ENCODE results near the gene BCAP29. TPM values are rescaled to one million over a fixed set of nuclear protein-coding genes. Genes with fewer than 3 reads are reported as not detected.

Gene BCAP29
- total and polyA plus RNA-seq, 9 of the 15 experiments (the other 6 are each of a cell fraction or from before 2014, with no cell fraction given), result 63.4 to 137 (median 79.7) TPM

DNA sequence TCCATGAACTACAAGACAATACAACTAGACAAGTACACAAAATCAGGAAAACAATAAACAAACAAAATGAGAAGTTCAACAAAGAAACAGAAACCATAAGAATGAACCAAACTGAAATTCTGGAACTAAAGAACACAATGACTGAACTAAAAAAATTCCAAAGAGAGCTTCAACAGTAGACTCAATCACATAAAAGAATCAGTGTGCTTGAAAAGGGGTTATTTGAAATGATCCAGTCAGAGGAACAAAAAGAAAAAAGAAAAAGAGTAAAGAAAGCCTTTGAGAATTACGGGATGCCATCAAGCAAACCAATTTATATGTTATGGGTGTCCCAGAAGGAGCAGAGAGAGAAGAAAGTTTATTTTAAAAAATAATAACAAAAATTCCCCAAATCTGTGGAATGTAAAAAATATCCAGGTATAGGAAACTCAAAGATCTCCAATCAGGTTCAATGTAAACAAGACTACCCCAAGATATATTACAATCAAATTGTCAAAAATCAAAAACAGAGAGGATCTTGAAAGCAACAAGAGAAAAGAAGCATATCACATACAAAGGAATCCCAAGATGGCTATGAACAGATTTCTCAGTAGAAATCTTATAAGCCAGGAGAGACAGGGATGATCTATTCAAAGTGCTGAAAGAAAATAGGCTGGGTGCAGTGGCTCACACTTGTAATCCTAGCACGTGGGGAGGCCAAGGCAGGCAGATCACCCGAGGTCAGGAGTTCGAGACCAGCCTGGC lies 35.0 kb upstream of the BCAP29 start (continued):
- TF ChIP-seq NR2C2 (CRISPR knock-in tag; IDR thresholded peaks at IDR 0.05) (no peak), NR2C2 (tag; IDR thresholded peaks at IDR 0.05) (no peak), CEBPB (tag; IDR thresholded peaks at IDR 0.05) (no peak), NFXL1 (CRISPR knock-in tag; IDR thresholded peaks at IDR 0.05) (no peak), CC2D1A (IDR thresholded peaks at IDR 0.05) (no peak), ZFP1 (CRISPR knock-in tag; IDR thresholded peaks at IDR 0.05) (no peak), MED1 (CRISPR knock-in tag; IDR thresholded peaks at IDR 0.05; ENCODE audit: borderline replicate concordance) (no peak), CBX3 (IDR thresholded peaks at IDR 0.05; ENCODE audit: borderline replicate concordance in 1 of 2, low read length in 2 of 2) (peak in 1 of 2 experiments; percentile 77; a peak in 1 of 3 replicates), ZNF354B (CRISPR knock-in tag; IDR thresholded peaks at IDR 0.05) (no peak), ZNF764 (CRISPR knock-in tag; IDR thresholded peaks at IDR 0.05; ENCODE audit: low read depth) (no peak), CBFA2T3 (IDR thresholded peaks at IDR 0.05) (no peak), ZNF445 (CRISPR knock-in tag; IDR thresholded peaks at IDR 0.05; ENCODE audit: low read depth) (peak; percentile 75; the same call in 1 of the 2 replicates), EWSR1 (IDR thresholded peaks at IDR 0.05; ENCODE audit: borderline replicate concordance, low read depth, partially characterized antibody) (no peak), TRIM24 (IDR thresholded peaks at IDR 0.05) (no peak), TEAD1 (CRISPR knock-in tag; IDR thresholded peaks at IDR 0.05) (no peak), ZFP30 (CRISPR knock-in tag; IDR thresholded peaks at IDR 0.05; ENCODE audit: borderline replicate concordance) (0 out of 2 replicates have a peak, but pooled peaks have one; percentile 28)
- TF ChIP-seq, protein P1, sequence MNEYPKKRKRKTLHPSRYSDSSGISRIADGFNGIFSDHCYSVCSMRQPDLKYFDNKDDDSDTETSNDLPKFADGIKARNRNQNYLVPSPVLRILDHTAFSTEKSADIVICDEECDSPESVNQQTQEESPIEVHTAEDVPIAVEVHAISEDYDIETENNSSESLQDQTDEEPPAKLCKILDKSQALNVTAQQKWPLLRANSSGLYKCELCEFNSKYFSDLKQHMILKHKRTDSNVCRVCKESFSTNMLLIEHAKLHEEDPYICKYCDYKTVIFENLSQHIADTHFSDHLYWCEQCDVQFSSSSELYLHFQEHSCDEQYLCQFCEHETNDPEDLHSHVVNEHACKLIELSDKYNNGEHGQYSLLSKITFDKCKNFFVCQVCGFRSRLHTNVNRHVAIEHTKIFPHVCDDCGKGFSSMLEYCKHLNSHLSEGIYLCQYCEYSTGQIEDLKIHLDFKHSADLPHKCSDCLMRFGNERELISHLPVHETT (CRISPR knock-in tag; conservative IDR thresholded peaks at IDR 0.05 in 1 of 2, IDR thresholded peaks at IDR 0.05 in 1 of 2), result no peak
- TF ChIP-seq, protein P2, sequence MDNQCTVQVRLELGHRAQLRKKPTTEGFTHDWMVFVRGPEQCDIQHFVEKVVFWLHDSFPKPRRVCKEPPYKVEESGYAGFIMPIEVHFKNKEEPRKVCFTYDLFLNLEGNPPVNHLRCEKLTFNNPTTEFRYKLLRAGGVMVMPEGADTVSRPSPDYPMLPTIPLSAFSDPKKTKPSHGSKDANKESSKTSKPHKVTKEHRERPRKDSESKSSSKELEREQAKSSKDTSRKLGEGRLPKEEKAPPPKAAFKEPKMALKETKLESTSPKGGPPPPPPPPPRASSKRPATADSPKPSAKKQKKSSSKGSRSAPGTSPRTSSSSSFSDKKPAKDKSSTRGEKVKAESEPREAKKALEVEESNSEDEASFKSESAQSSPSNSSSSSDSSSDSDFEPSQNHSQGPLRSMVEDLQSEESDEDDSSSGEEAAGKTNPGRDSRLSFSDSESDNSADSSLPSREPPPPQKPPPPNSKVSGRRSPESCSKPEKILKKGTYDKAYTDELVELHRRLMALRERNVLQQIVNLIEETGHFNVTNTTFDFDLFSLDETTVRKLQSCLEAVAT (IDR thresholded peaks at IDR 0.05), result peak in 1 of 2 experiments; percentile 39; a peak in 1 of 4 replicates
- TF ChIP-seq, protein P3, sequence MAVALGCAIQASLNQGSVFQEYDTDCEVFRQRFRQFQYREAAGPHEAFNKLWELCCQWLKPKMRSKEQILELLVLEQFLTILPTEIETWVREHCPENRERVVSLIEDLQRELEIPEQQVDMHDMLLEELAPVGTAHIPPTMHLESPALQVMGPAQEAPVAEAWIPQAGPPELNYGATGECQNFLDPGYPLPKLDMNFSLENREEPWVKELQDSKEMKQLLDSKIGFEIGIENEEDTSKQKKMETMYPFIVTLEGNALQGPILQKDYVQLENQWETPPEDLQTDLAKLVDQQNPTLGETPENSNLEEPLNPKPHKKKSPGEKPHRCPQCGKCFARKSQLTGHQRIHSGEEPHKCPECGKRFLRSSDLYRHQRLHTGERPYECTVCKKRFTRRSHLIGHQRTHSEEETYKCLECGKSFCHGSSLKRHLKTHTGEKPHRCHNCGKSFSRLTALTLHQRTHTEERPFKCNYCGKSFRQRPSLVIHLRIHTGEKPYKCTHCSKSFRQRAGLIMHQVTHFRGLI (CRISPR knock-in tag; IDR thresholded peaks at IDR 0.05), result no peak
- TF ChIP-seq, protein P4, sequence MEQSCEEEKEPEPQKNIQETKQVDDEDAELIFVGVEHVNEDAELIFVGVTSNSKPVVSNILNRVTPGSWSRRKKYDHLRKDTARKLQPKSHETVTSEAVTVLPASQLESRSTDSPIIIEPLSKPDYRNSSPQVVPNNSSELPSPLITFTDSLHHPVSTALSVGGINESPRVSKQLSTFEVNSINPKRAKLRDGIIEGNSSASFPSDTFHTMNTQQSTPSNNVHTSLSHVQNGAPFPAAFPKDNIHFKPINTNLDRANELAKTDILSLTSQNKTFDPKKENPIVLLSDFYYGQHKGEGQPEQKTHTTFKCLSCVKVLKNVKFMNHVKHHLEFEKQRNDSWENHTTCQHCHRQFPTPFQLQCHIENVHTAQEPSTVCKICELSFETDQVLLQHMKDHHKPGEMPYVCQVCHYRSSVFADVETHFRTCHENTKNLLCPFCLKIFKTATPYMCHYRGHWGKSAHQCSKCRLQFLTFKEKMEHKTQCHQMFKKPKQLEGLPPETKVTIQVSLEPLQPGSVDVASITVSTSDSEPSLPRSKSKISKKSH (CRISPR knock-in tag; IDR thresholded peaks at IDR 0.05), result no peak
- TF ChIP-seq, protein P5, sequence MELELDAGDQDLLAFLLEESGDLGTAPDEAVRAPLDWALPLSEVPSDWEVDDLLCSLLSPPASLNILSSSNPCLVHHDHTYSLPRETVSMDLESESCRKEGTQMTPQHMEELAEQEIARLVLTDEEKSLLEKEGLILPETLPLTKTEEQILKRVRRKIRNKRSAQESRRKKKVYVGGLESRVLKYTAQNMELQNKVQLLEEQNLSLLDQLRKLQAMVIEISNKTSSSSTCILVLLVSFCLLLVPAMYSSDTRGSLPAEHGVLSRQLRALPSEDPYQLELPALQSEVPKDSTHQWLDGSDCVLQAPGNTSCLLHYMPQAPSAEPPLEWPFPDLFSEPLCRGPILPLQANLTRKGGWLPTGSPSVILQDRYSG (tag; conservative IDR thresholded peaks at IDR 0.05; ENCODE audit: low read depth), result no peak
